Erythroblast (primary cell): Measurements from ENCODE around the gene NTM.

ENCODE experiments used
- GATA1 ChIP-seq: IDR thresholded peaks from 2 replicates; pipeline ENCODE4 v1.6.1; 2011; ENCODE audit warnings: low read depth, mild to moderate bottlenecking, control low read depth, low read length, moderate library complexity
- POLR2A ChIP-seq: IDR thresholded peaks from 2 replicates; pipeline ENCODE4 v1.6.1; 2011; ENCODE audit warnings: mild to moderate bottlenecking, low read length

GRCh38 chr11:131530407-131530806, 160.0 kb downstream of the NTM start:
- TF ChIP-seq POLR2A (no peak), GATA1 (no peak)
